ENCODE data around the gene WWOX. TPM values are rescaled to one million over a fixed set of nuclear protein-coding genes. Genes with fewer than 3 reads are reported as not detected.

Gene WWOX
- total RNA-seq, 1 donor = 8.2 TPM

- DNase-seq (ENCODE audit: low read depth) = no peak
- no peak for TF ChIP-seq CTCF (IDR thresholded peaks at IDR 0.05; ENCODE audit: insufficient read depth, low read depth, low read length)
- no peak overlapping the region for H3K4me3 ChIP-seq (ENCODE audit: low read depth, low read length)
These were observed 717.8 kb downstream of the WWOX start for GRCh38 chr16:78817200-78817739.

- TF ChIP-seq CTCF (IDR thresholded peaks at IDR 0.05; ENCODE audit: insufficient read depth, low read depth, low read length) = no peak
- DNase-seq (ENCODE audit: low read depth) = peak; percentile 15
- no peak overlapping the region for H3K4me3 ChIP-seq (ENCODE audit: low read depth, low read length)
These were observed 721.9 kb downstream of the WWOX start for GRCh38 chr16:78821335-78821734.

- TF ChIP-seq CTCF (IDR thresholded peaks at IDR 0.05; ENCODE audit: insufficient read depth, low read depth, low read length) = no peak
- DNase-seq (ENCODE audit: low read depth) = no peak
These were observed 723.1 kb downstream of the WWOX start for GRCh38 chr16:78822509-78822908.

GRCh38 chr16:78823027-78823426 is 723.6 kb downstream of the WWOX start:
- no peak for DNase-seq (ENCODE audit: low read depth)
- no peak overlapping the region for H3K4me3 ChIP-seq (ENCODE audit: low read depth, low read length)
- no peak for TF ChIP-seq CTCF (IDR thresholded peaks at IDR 0.05; ENCODE audit: insufficient read depth, low read depth, low read length)

More at GRCh38 chr16:78822509-78822908, 723.1 kb downstream of the WWOX start:
- H3K4me3 ChIP-seq (ENCODE audit: low read depth, low read length) = no peak overlapping the region

- H3K4me3 ChIP-seq (ENCODE audit: low read depth, low read length) = no peak overlapping the region
- no peak for TF ChIP-seq CTCF (IDR thresholded peaks at IDR 0.05; ENCODE audit: insufficient read depth, low read depth, low read length)
- no peak for DNase-seq (ENCODE audit: low read depth)
These were observed 729.8 kb downstream of the WWOX start for GRCh38 chr16:78829280-78829679.

- no peak for DNase-seq (ENCODE audit: low read depth)
- no peak for TF ChIP-seq CTCF (IDR thresholded peaks at IDR 0.05; ENCODE audit: insufficient read depth, low read depth, low read length)
- H3K4me3 ChIP-seq (ENCODE audit: low read depth, low read length) = no peak overlapping the region
These were observed 731.1 kb downstream of the WWOX start for GRCh38 chr16:78830599-78830998.

GRCh38 chr16:78832100-78832499 is 732.6 kb downstream of the WWOX start:
- DNase-seq (ENCODE audit: low read depth) = no peak
- no peak overlapping the region for H3K4me3 ChIP-seq (ENCODE audit: low read depth, low read length)
- no peak for TF ChIP-seq CTCF (IDR thresholded peaks at IDR 0.05; ENCODE audit: insufficient read depth, low read depth, low read length)
